ENCODE data around the gene SYCE3.
A peak's percentile ranks its signal among the peaks of the same experiment; 100 is the strongest.

Gene SYCE3

DNA sequence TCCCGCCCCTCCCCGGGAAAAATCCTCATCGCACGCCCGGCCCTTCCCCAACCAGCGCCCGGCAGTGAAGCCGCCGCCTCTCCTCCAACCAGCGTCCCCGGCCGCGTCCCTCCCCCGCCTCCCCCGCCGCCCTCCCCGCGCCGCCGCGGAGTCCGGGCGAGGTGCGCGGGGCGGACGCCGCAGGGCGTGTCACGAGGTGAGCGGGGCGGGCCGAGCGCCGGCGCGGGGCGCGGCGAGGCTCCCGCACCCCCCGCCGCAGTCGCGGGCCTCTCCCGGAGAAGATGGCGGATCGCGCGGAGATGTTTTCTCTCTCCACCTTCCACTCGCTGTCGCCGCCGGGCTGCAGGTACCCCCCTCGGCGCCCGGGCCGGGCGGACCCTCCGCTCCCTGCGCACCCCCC lies 37.8 kb upstream of the SYCE3 start, which contains the start of gene MAPK8IP2:
MAPK8IP2 (plus strand) TSS at position 256 of the 400 bp plus-strand sequence; CDS start at position 282, 26 bp downstream.
- no peak for DNase-seq (ENCODE audit: low read depth)

DNA sequence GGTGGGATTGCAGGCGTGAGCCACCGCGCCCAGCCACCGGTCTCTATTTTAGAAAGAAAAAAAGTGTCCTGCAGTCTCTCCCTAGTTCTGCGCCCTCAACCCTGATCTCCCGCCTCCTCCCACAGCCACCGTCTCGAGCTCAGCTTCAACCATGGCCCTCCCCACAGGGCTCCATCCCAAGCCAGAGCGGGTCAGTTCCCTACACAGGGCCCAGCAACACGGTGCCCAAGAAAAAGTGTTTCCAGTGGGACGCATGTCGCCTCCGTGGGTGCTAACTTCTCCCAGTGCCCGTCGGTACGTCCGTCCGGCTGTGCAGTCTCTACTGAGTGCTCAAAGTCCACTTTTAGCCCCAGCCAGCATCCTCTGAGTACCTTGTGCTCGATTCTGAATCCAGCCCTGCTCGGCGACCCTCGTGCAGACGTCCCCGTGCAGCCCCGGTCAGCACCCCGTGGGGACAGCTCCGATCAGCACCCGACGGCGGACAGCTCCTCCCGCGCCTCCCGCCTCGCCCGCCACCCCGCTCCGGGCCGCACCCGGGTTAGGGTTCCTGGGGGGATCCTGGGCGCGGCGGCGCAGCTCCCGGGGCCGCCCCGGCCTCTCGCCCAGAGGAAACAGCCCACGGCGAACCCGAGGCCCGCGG lies 37.2 kb upstream of the SYCE3 start:
- DNase-seq (ENCODE audit: low read depth), result no peak

DNA sequence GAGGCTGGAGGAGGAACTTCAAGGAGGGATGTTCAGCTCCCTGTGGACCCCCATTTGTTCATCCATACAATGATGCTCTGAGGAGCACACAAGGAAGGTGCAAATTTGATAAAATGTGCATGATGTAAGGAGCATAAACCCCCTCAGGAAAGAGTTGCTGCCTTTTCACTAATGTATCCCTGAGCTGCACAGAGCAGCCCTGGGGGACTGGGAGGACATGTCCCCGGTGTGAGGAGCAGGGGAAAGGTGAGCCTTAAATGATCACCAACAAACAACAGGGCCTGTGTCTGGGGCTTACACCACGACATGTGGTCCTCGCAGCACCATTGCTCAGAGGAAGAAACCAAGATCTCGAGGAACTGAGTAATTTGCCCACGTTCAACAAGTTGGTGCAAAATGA lies 34.4 kb upstream of the SYCE3 start:
- DNase-seq (ENCODE audit: low read depth), result no peak

DNA sequence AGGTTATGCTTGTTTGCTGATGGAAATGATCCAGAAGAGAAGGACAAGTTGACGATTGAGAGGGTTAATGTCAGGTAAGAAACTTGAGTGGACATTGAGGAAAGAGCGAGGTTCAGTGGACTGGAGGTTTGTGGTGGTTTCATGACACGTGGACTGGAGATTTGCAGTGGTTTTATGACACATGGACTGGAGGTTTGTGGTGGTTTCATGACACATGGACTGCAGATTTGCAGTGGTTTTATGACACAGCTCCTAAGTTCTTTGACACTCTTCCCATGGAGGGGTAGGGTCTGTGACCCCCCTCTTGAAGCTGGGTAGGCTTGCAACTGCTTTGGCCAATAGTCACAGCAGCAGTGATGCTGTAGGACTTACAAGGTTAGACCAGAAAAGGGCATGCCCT lies 32.5 kb upstream of the SYCE3 start:
- no peak for DNase-seq (ENCODE audit: low read depth)

DNA sequence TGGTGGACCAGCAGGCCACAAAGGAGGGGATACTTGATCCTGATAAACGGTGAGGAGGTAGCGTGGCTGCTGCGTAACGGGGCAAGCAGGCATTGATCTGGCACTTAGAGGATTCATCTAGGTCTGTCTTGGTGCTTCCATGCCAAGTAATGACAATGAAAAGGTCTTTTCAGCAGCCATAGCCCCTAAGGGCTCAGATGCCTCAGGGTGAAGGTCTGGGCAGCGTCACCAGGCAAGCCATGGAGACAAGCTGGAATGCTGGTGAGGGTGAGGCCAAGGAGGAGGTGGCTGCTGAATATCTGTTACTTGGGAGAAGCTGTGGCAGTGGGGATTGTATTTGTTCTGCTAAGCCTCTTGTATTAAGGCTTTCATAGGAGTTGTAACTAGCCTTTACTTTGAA lies 24.7 kb upstream of the SYCE3 start:
- no peak for DNase-seq (ENCODE audit: low read depth)

DNA sequence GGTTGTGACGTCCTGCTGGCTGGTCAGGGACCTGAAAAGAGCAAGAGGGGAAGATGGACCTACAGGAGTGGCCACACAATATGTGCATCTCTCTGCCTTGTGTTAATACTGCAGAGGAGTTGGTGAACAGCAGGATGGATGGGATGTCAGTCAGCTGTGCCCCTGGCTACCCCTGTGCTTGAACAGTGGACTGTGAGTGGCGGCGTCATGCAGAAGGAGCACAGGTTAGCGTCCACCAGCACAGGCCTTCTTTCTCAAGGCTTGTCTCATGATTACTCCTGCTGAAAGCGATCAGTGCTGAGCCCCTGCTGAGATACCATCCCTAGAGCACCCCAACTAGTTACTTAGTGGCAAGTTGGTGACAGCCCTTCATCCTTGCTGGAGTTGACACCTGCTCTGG lies 23.7 kb upstream of the SYCE3 start:
- no peak for DNase-seq (ENCODE audit: low read depth)

DNA sequence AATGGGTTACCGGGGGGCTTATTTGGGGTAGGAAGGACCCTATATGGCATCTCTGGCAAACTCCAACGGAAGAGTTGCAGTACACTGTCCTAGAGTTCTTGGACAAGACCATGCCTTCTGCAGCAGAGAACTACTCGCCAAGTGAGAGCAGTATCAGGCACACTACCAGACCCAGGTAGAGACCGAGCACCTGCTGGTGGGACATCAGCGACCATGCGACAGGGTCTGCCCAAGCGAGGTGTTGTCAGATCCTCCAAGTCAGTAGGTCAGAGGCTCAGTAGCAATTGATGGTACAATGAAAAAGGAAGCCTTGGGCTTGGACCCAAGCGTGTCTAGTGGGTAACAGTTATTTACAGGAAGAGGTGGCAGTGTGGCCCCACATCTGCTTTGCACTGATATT lies 23.1 kb upstream of the SYCE3 start:
- no peak for DNase-seq (ENCODE audit: low read depth)

DNA sequence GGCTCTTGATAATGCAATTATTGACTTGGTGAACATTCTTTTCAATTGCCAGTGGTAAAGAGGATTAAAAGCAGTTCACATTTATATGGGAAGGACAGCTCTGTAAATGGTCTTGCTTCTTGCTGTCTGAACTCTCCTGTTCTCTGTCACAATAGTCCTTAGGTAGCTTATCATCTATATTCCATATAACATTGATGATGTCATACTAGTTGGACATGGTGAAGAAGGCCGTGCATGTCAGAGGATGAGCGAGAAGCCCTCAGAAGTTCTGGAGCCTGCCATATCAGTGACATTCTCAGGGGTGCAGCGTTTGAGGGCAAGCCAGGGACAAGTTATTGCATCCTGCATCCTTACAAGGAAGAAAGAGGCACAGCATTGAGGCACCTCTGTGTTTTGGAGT lies 22.5 kb upstream of the SYCE3 start:
- DNase-seq (ENCODE audit: low read depth), result no peak

DNA sequence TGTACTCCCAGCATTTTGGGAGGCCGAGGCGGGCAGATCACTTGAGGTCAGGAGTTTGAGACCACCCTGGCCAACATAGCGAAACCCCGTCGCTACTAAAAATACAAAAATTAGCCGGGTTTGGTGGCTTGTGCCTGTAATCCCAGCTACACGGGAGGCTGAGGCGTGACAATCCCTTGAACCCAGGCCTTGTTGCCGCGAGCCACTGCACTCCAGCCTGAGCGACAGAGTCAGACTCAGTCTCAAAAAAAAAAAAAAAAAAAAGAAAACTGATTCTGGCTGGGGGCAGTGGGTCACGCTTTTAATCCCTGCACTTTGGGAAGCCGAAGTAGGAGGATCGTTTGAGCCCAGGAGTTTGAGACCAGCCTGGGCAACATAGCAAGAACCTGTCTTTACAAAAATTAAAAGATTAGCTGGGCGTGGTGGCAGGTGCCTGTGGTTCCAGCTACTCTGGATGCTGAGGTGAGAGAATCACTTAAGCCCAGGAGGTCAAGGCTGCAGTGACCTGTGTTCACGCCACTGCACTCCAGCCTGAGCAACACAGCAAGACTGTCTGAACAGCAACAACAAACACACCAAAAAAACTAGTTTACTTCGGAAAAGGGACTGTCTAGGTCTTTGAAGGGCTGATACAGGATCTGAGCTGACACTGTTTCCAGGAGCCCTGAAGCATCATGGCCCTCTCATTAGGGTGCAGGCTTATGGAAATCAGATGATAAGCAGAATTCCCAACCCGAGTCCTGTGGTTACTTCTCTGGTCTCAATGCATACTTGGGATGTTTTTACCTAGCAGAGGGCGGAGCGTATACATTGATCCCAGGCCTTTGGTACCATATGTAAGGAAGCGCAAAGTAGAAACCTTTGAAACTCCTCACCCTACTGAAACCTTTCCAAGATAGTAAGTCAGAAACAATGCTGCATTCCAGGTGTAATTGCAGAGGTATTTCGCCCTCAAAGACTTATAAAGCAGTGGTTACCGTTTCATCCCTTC lies 21.7 kb upstream of the SYCE3 start:
- DNase-seq (ENCODE audit: low read depth), result no peak

DNA sequence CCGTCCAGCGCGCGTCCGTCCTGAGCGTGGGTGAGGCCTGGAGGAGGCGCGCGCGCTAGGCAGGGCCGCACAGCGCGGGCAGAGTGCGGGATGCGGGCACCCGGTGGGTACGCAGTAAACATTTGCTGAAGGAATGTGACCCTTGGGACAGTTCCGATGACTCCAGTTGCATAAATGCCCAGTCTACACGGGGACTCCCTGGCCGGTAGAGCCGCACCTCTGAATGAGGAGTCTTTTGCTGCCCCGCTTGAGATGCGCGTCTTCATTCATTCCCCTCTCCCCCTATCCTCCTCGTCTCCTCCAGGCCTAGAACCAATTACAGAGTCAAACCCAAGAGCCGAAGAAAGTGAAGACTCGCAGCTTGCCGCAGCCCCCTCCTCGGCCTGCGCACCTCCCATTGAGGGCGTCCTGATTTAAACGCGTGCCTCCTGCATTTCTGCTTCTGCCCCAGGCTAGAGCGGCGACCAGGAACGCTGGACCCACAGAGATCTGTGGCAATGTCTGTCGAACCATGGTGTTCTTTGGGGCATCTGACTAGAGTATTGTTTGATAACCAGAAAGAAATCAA lies 20.7 kb upstream of the SYCE3 start:
- DNase-seq (ENCODE audit: low read depth), result no peak

DNA sequence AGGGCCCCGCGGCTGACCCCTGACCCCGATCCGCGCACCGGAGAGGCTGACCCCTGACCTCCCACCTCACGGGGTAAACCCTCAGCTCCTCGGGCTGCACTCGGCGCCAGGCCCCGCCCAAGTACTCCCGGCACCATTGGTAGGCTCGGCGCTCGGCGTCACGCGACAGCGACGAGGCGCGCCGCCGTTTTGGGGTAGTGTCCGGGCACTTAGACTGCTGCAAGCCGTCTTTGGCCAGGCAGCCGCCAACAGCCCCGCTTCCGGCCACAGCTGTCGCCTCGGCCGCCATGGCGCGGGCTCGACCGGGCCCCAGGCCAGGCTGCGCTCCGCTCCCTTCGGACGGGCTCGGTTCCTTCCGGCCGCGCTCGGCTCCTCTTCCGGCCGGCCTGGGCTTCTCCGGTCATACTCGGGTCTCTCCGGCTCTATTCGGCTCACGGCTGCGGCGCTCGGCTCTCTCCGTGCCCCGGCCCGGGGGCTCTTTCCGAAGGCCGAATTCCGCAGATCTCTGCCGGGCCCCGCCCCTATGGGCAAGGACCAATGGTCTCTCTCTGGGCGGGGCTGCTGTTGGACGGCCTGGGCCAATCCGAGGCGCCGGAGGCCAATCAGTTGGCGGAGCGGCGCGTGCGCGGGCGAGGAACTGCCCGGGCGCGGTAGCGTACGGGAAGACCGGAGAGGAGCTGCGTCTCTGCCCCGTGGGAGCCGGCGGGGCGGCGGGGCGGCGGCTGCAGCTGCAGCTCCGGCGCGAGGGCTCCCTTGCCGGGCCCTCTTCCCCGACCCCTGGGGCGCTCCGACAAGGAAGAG lies 20.0 kb upstream of the SYCE3 start, which contains the start of gene CHKB:
CHKB (minus strand) TSS at position 357 of the 801 bp plus-strand sequence; CDS start at position 289, 68 bp downstream.
- DNase-seq (ENCODE audit: low read depth), result peak; percentile 97

DNA sequence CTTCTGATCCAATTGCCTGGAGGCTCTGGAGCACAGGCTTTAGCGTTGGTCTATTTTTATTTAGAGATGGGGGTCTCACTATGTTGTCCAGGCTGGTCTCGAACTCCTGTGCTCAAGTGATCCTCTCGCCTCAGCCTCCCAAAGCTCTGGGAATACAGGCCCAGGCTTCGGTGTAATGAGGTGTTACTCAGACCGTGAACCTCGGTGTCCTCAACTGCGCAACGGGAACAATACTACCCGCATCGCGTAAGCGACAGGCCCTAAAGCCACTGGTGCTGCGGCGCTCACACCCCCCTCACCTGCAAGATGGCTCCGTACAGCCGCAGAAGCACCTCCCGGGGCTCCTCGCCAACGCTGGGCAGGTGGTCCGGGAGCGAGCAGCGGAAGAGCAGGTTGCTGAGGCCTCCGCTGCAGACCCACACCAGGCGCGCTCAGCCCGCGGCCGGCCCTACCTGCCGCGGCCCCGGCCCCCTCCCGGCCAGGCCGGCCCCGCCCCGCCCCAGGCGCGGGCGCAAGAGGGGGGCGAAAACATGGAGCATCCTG lies 19.3 kb upstream of the SYCE3 start:
- no peak for DNase-seq (ENCODE audit: low read depth)

DNA sequence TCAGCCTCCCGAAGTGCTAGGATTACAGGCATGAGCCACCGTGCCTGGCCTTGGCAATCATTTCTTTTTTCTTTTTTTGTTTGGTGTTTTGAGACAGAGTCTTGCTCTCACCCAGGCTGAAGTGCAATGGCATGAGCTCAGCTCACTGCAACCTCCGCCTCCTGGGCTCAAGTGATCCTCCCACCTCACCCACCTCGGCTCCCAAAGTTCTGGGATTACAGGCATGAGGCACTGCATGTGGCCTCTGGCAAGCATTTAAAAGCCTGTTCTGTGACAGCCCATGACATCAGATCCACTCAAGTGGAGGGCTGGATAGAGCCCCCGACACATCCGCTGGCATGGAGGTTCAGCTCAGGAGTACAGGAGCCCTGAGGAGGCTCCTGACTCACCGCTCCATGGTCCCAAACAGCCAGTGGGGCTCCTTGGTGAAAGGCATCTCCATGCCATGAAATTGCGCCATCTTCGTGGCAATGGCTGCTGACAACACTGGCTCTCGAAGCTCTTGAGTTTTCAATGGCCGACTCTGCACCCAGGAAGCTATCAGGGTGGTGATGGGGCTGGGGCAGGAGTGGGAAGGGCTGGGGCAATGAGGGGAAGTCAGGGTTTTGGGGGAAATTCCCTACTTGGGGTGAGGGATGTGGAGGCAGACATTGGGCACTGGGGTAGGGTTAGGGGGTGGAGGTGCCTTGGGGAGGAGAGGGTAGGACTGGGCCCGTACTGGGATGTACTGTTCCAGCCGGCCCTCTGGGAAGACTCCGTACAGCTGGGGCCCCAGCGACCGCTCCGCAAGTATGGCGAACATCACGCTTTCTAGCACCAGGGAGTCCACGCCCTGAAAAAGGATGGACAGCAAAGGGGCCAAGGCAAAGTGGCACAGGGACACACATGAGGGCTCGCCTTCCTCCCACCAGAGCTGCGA lies 18.6 kb upstream of the SYCE3 start:
- DNase-seq (ENCODE audit: low read depth), result no peak

DNA sequence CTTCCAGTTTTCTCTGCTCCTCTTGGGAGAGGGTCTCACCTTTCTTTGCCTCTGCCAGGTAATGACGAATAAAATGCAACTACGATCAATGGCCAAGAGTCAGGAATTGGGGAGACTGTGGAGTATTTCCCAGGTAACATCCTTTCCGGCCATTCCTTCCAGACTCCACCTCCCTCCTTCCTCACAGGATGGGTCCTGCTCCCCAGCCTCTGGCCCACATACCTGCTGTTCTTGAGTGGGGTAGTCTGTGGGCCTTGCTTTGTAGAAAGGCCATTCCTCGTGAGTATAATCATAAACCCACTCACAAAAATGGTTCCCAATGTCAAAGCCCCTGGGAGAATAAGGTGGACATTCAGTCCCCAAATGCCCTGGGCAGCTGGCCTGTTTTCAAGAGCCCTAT lies 17.0 kb upstream of the SYCE3 start:
- no peak for DNase-seq (ENCODE audit: low read depth)

DNA sequence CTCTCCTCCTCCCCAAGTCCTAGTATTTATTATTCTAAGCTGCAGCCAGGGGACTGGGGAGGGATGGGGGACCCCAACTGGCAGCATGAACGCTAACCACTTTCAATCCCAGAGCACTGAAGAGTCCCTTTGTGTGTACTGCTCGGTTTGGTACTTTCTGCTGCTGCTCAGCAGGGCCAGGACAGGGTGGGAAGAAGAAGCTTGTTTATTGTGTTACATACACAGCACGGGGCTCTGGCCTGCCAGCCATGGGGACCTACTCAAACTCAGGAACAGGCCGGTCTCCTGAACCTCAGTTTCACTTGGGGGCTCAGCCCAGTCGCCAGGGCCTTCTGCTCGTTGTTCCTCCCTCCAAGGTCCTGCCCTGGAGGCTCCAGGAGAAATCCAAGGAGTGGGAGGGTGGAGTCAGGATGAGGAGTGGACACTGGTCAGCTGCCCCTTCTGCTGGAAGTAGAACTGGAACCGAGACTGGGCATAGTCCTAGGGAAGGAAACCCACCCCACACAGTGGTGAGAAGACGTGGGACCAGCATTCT lies 16.1 kb upstream of the SYCE3 start:
- DNase-seq (ENCODE audit: low read depth), result no peak

DNA sequence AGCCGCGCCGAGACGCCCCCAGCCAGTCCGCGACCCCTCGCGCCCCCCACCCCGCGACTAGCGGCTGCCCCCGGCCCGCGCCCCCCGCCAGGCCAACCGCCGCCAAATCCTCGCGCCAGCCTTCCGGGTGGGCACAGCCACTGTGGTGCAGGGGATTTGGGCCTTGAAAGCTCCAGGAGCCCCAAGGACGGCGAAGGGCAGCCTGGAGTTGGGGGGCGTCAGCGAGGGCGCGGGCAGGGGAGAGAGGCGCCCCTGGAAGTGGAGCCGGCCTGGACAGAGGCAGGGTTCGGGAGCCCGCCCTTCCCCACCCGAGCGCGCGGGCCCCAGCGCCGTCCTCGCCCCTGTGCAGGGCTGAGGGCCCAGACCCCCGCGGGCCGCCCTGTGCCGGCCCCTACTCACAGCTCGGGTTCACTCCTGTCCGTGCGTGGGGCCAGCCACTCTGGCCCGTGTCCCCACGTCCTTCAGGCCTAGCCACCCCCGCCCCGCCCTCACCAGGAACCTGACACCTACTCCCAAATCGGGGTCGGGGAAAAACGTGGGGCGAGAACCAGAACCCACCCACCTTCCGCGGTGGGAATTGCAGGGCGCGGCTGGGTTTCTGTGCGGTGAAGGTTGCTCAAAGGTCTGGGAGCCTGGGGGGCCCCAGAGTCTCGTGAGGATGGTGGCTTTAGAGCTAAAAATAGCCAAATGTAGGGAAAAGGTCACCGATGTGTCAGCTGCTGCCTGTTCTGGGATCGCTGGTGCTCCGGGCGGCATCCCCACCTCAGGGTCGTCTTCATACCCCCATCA lies 15.5 kb upstream of the SYCE3 start, which contains the start of gene CPT1B:
CPT1B (minus strand) TSS at position 441 of the 789 bp plus-strand sequence. CDS start 512 bp downstream, outside the sequence.
- DNase-seq (ENCODE audit: low read depth), result no peak

DNA sequence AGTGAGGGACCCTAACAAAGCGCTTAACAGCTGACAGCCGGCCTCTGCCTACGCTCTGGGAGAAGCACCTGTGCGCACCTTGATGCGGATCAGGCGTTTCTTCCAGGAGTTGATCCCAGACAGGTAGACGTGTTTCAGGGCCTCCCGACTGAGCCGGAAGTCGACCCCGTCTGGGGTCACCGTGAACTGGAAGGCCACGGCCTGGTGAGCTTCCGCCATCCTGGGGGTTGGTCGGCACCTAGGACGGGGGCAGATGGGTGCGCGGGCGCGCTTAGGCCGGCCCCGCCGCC lies 14.9 kb upstream of the SYCE3 start:
- DNase-seq (ENCODE audit: low read depth), result no peak

DNA sequence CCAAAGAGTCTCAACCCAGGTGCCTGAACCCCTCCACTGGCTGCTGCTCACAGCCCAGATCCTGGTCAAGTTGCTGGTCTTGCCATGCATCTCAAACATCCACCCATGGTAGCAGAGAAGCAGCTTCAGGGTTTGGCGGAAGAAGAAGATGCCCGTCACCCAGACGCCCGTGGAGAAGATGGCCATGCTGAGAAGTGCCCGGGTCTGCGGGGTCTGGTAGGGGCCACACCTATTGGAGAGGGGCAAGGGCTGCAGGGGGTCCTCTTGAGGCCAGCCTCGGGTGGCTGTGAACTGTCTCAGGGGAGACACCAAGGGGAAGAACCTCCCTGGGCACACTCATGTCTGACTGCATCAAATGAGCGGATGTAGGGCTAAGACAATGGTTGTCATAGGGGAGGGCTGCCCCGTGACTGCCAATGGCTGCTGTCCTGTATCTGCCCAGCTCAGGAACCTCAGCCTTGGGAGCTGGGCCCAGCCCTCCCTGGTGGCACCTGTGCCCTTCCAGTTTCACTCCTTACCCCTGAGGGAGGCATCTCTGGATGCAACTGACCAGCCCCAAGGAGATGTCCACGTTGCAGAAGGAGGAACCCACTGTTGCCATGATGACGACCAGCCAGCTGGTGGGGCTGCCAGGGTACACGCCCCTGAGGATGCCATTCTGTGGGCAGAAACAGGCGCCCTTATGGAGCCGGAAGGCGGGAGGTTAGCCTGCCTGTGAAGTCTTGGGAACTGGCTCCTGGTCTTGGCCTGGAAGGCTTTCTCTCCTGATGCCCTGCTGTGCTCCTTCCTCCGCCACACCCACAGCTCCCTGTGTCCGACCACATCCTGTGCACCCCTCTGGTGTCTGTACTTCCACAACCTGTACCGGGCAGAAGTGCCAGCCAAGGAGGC lies 14.3 kb upstream of the SYCE3 start:
- no peak for DNase-seq (ENCODE audit: low read depth)

DNA sequence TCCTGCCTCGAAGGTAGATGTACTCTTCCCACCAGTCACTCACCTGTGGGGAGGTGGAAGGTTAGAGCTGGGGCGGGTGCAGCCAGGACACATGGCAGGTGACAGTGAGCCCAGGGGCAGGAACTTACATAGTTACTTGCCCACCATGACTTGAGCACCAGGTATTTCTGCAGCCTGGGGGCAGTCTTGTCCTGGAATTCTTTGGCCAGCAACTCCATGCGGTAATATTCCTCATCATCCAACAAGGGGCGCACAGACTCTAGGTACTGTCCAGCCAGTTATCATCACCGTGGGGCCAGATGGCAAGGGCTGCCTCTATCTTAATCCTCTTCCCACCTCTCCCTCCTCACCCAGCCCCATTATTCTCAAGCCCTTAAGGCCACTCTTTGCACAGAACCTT lies 13.4 kb upstream of the SYCE3 start:
- no peak for DNase-seq (ENCODE audit: low read depth)
